ENCODE data around the gene RBAK.
"Not testable (repeated sequence)": the region's sequence is repeated elsewhere in the genome, so short reads cannot be mapped to it uniquely, and the experiment has no call there.

RBAK gene

GRCh38 chr7:5053175-5053574, 7.5 kb downstream of the RBAK start:
- DNase-seq = no peak

- no peak for DNase-seq
These were observed 18.0 kb downstream of the RBAK start for GRCh38 chr7:5063698-5064097.

GRCh38 chr7:5064391-5065106, 18.9 kb downstream of the RBAK start:
- DNase-seq = no peak

GRCh38 chr7:5065107-5065407, 19.4 kb downstream of the RBAK start:
- DNase-seq = no peak

GRCh38 chr7:5068521-5068920, 22.9 kb downstream of the RBAK start:
- no peak for DNase-seq

GRCh38 chr7:5070206-5070605, 24.5 kb downstream of the RBAK start:
- no peak for DNase-seq

- not testable (repeated sequence) for DNase-seq
These were observed 29.5 kb downstream of the RBAK start for GRCh38 chr7:5075187-5075586.

GRCh38 chr7:5077740-5078139, 32.1 kb downstream of the RBAK start:
- DNase-seq = no peak

GRCh38 chr7:5082806-5083205, 37.1 kb downstream of the RBAK start:
- DNase-seq = no peak

GRCh38 chr7:5083311-5083711, 37.7 kb downstream of the RBAK start:
- DNase-seq = no peak

GRCh38 chr7:5086256-5086655, 40.6 kb downstream of the RBAK start:
- no peak for DNase-seq

GRCh38 chr7:5088228-5088833, 42.7 kb downstream of the RBAK start:
- DNase-seq = not testable (repeated sequence)

- DNase-seq = no peak
These were observed 43.2 kb downstream of the RBAK start for GRCh38 chr7:5088906-5089305.

- DNase-seq = no peak
These were observed 48.3 kb downstream of the RBAK start for GRCh38 chr7:5093948-5094347.

GRCh38 chr7:5094641-5095040, 49.0 kb downstream of the RBAK start:
- DNase-seq = no peak

- no peak for DNase-seq
These were observed 70.7 kb downstream of the RBAK start for GRCh38 chr7:5116359-5116758.

- DNase-seq = no peak
These were observed 71.7 kb downstream of the RBAK start for GRCh38 chr7:5117095-5117970.
